Parathyroid adenoma (tissue), 2 donors: Measurements from ENCODE around the gene NSMF.

Source experiments
- H2AFZ ChIP-seq: fragments of 300-600 bp; sonication (generic); one replicate; pipeline ENCODE4 v1.7.0; 2017; ENCODE audit warnings: antibody characterized with exemption, mild to moderate bottlenecking
- H3K27ac ChIP-seq: fragments of 300-600 bp; sonication (generic); one replicate; pipeline ENCODE4 v1.7.0; 2017
- H3K27me3 ChIP-seq: fragments of 300-600 bp; sonication (generic); one replicate; pipeline ENCODE4 v1.7.0; 2017; ENCODE audit warnings: low read length; ENCODE audit not compliant: control insufficient read depth, insufficient read depth
- H3K36me3 ChIP-seq: fragments of 300-600 bp; sonication (generic); one replicate; pipeline ENCODE4 v1.7.0; 2017; ENCODE audit warnings: low read length; ENCODE audit not compliant: control insufficient read depth, insufficient read depth
- H3K4me1 ChIP-seq: fragments of 300-600 bp; sonication (generic); one replicate; pipeline ENCODE4 v1.7.0; 2017; ENCODE audit warnings: control low read depth
- H3K4me2 ChIP-seq: fragments of 300-600 bp; sonication (generic); one replicate; pipeline ENCODE4 v1.7.0; 2017; ENCODE audit warnings: low read length
- H3K4me3 ChIP-seq: fragments of 300-600 bp; sonication (generic); one replicate; pipeline ENCODE4 v1.7.0; 2017; ENCODE audit warnings: low read depth, low read length
- H3K79me2 ChIP-seq: fragments of 300-600 bp; sonication (generic); one replicate; pipeline ENCODE4 v1.7.0; 2017; ENCODE audit warnings: control low read depth
- H3K9ac ChIP-seq: fragments of 300-600 bp; sonication (generic); one replicate; pipeline ENCODE4 v1.7.0; 2017; ENCODE audit warnings: mild to moderate bottlenecking
- H3K9me3 ChIP-seq: fragments of 300-600 bp; sonication (generic); one replicate; pipeline ENCODE4 v1.7.0; 2017; ENCODE audit warnings: low read length; ENCODE audit not compliant: control insufficient read depth
- TF ChIP-seq, protein P1 (sequence below): fragments of 300-600 bp; sonication (generic); IDR thresholded peaks from one replicate; pipeline ENCODE4 v1.7.0; 2017; ENCODE audit warnings: antibody characterized with exemption, mild to moderate bottlenecking
- donor health status: primary hyperparathyroidism.

NSMF gene

DNA sequence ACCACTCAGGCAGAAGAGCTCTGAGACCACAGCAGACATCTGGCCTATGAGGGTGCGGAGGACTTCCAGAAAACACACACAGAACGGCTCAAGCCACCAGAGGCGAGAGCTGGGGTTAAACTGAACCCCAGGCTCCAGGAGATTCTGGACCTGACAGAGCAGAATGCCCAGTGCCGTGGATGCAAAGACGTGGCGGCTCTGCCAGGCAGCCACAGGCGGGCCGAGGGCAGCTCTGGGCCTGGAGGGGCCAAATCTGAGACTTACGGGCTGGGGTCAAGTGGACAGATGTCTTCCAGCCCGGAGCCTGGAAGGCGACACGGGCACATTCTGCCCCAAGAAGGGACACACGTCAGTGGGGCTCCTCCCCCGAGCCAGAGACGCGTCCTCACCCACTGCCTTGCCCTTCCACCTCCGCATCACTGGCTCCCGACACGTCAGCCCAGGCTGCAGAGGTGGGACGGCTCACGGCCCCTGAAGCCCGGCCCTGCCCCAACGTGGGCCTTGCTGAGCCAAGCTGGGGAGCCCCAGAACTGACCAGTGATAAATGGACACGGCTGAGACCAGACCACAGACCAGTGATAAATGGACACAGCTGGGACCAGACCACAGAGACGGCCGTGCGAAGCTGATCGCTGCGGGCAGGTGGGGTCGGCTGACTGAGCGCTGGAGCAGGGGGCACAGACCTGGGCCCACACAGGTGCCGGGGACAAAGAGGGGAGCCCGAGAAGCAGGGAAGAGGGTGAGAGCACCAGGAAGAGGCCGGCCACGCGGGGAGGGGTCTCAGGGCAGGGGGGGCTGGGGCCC is 40.9 kb upstream of the NSMF start:
- Histone ChIP-seq H3K4me2 (no peak overlapping the region), H3K27me3 (no peaks in the 10 kb centered on the region), H2AFZ (no peak overlapping the region), H3K9me3 (no peaks in the 10 kb centered on the region), H3K9ac (no peak overlapping the region), H3K4me3 (no peak overlapping the region), H3K4me1 (no peaks in the 10 kb centered on the region), H3K79me2 (no peaks in the 10 kb centered on the region), H3K27ac (no peak overlapping the region), H3K36me3 (no peaks in the 10 kb centered on the region)
- TF ChIP-seq, protein P1, sequence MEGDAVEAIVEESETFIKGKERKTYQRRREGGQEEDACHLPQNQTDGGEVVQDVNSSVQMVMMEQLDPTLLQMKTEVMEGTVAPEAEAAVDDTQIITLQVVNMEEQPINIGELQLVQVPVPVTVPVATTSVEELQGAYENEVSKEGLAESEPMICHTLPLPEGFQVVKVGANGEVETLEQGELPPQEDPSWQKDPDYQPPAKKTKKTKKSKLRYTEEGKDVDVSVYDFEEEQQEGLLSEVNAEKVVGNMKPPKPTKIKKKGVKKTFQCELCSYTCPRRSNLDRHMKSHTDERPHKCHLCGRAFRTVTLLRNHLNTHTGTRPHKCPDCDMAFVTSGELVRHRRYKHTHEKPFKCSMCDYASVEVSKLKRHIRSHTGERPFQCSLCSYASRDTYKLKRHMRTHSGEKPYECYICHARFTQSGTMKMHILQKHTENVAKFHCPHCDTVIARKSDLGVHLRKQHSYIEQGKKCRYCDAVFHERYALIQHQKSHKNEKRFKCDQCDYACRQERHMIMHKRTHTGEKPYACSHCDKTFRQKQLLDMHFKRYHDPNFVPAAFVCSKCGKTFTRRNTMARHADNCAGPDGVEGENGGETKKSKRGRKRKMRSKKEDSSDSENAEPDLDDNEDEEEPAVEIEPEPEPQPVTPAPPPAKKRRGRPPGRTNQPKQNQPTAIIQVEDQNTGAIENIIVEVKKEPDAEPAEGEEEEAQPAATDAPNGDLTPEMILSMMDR = no peak

DNA sequence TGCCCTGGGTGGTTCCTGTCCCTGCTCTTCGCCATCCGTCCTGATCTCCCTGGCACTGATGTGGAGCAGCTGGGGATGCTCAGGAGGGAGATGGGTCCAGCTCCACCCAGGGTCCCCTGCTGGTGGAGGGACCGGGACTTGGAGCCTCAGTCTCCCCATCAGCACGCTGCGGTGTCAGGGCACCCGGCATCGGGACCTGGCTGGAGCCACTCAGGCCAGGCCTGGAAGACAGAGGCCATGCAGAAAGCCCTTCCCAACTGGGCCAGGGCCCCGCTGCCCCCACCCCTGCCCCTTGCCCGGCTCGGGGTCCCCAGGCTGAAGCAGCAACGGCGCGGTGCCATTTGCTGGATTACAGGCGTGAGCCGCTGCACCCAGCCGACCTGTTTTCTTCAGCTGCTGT is 40.3 kb upstream of the NSMF start:
- no peak overlapping the region for H3K9ac ChIP-seq
- H3K4me1 ChIP-seq = no peaks in the 10 kb centered on the region
- TF ChIP-seq, protein P1 = no peak
- H3K9me3 ChIP-seq = no peaks in the 10 kb centered on the region
- H3K36me3 ChIP-seq = no peaks in the 10 kb centered on the region
- H3K4me3 ChIP-seq = no peak overlapping the region
- H3K27me3 ChIP-seq = no peaks in the 10 kb centered on the region
- no peak overlapping the region for H3K27ac ChIP-seq
- H2AFZ ChIP-seq = no peak overlapping the region
- H3K4me2 ChIP-seq = no peak overlapping the region
- H3K79me2 ChIP-seq = no peaks in the 10 kb centered on the region

DNA sequence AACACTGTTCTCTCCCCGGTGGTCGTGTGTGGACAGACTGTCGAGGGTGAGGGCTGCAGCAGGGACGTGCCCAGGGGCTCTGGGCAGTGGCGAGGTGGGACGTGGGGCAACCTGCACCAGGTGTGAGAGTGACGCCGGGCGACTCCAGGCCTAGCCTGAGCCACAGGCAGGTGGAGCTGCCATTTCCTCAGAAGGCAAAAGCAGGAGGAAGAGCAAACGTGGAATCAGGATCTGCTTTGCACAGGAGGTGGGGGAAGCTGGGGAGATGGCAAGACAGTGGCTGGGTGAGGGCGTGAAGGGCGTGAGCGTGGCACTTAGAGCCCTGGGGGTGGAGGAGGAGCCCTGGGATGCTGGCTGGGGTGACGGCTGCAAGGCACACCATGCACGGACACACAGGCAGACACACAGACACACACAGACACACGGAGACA is 39.6 kb upstream of the NSMF start:
- no peaks in the 10 kb centered on the region for H3K79me2 ChIP-seq

DNA sequence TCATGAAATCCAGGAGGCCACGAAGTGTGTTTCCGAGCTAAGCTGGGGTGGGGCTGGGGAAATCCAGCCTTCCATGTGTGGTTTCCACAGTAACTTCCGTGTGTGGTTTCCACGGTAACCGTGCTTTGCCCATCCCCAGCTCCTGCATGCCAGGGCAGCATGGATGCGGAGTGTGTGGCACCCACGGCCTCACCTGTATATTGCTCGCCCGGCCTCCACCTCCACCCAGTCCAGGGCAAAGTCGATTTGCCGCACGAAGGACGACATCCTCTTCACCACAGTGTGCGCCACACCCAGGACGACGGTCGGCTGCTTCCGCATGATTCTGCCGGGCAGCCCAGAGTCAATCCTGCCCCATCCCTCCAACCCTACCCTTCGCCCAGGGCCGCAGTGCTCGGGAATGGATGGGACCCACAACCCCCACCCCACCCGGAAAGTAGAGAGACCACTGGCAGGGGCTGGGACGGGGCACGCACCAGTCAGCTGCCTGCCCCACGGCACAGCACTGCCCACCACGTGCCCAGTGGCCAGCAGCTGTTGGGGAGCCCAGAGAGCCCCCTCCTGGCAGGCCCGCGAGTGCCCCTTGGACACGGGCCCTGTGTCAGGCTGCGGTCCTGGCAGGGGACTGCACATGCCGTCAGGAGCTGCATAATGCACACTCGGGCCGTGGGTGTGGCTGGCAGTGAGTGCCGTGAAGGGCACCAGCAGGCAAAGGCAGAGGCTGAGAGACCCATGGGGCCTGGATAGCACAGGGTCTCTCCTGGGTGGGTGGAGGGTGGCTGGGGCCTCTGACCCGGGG is 39.0 kb upstream of the NSMF start:
- Histone ChIP-seq H3K9me3 (no peaks in the 10 kb centered on the region), H3K36me3 (no peaks in the 10 kb centered on the region), H3K4me1 (no peaks in the 10 kb centered on the region), H2AFZ (no peak overlapping the region), H3K27me3 (no peaks in the 10 kb centered on the region), H3K9ac (no peak overlapping the region), H3K4me2 (no peak overlapping the region), H3K79me2 (no peaks in the 10 kb centered on the region), H3K27ac (no peak overlapping the region), H3K4me3 (no peak overlapping the region)
- TF ChIP-seq, protein P1 = no peak

More for the DNA sequence above, 39.6 kb upstream of the NSMF start:
- H3K36me3 ChIP-seq = no peaks in the 10 kb centered on the region
- no peak overlapping the region for H3K27ac ChIP-seq
- no peak overlapping the region for H2AFZ ChIP-seq
- H3K9me3 ChIP-seq = no peaks in the 10 kb centered on the region
- no peaks in the 10 kb centered on the region for H3K27me3 ChIP-seq
- no peak overlapping the region for H3K4me3 ChIP-seq
- no peaks in the 10 kb centered on the region for H3K4me1 ChIP-seq
- TF ChIP-seq, protein P1 = no peak
- no peak overlapping the region for H3K4me2 ChIP-seq
- no peak overlapping the region for H3K9ac ChIP-seq
